Endothelial cell of umbilical vein (primary cell): Measurements from ENCODE around the gene KLRC2.

Experiments
- CTCF ChIP-seq, 2 donors: IDR thresholded peaks; 1 replicate in 1 of 2; 2 replicates in 1 of 2; pipeline ENCODE4 v1.5.1; 2011; ENCODE audit warnings: low read length in 2 of 2, mild to moderate bottlenecking in 2 of 2, moderate library complexity in 2 of 2, control low read depth in 1 of 2, inconsistent platforms in 1 of 2, low read depth in 1 of 2; ENCODE audit not compliant: insufficient read depth in 1 of 2; ENCODE audit errors: extremely low read depth in 1 of 2
- FOS ChIP-seq: IDR thresholded peaks from 2 replicates; pipeline ENCODE4 v1.6.1; 2011; ENCODE audit warnings: mild to moderate bottlenecking, low read length, moderate library complexity, borderline replicate concordance; ENCODE audit not compliant: insufficient read depth
- JUN ChIP-seq: IDR thresholded peaks from 2 replicates; pipeline ENCODE4 v1.6.1; 2011; ENCODE audit warnings: borderline replicate concordance, low read depth; ENCODE audit not compliant: insufficient read length, insufficient read depth
- MAX ChIP-seq: IDR thresholded peaks from 2 replicates; pipeline ENCODE4 v1.6.1; 2011; ENCODE audit not compliant: insufficient read depth, insufficient read length
- MYC ChIP-seq: IDR thresholded peaks from one replicate; pipeline ENCODE4 v1.6.1; 2011; ENCODE audit warnings: mild to moderate bottlenecking, low read depth, low read length
- POLR2A ChIP-seq: IDR thresholded peaks from 2 replicates; pipeline ENCODE4 v1.6.1; 2012; ENCODE audit warnings: low read depth, mild to moderate bottlenecking, control low read depth, low read length
- POLR2AphosphoS5 ChIP-seq: IDR thresholded peaks from 2 replicates; pipeline ENCODE4 v1.6.1; 2012; ENCODE audit warnings: low read depth, mild to moderate bottlenecking, control low read depth, low read length, moderate library complexity; ENCODE audit not compliant: insufficient read depth

- TF ChIP-seq MAX (no peak), CTCF (IDR thresholded peaks at IDR 0.05; ENCODE audit: extremely low read depth in 1 of 2, insufficient read depth in 1 of 2, low read depth in 1 of 2, low read length in 2 of 2) (no peak), POLR2A (no peak), MYC (no peak), POLR2AphosphoS5 (no peak), FOS (no peak), JUN (peak; percentile 14)
Observed at GRCh38 chr12:10393291-10393690, 42.5 kb downstream of the KLRC2 start.
